GM06990 (cell line): ENCODE measurements around the gene IL10RA.

Experiments
- DNase-seq: peaks from one replicate; pipeline ENCODE4 v3.0.0-alpha.2; 2011; ENCODE audit not compliant: insufficient read length; ENCODE audit errors: extremely low read depth
- H3K27me3 ChIP-seq: replicated peaks from 2 replicates; pipeline ENCODE4 v1.6.0; 2011; ENCODE audit warnings: low read length; ENCODE audit not compliant: control insufficient read depth, insufficient read depth
- H3K36me3 ChIP-seq: 2 replicates; pipeline ENCODE4 v1.5.1; 2011; ENCODE audit warnings: low read length; ENCODE audit not compliant: control insufficient read depth, insufficient read depth
- H3K4me3 ChIP-seq: replicated peaks from 2 replicates; pipeline ENCODE4 v1.5.1; 2011; ENCODE audit warnings: low read depth, mild to moderate bottlenecking, control low read depth, low read length
- TF ChIP-seq, protein P1 (sequence below): IDR thresholded peaks from 2 replicates; pipeline ENCODE4 v1.5.1; 2011; ENCODE audit warnings: low read length, control low read depth, mild to moderate bottlenecking, inconsistent platforms; ENCODE audit not compliant: insufficient read depth, poor library complexity, severe bottlenecking

IL10RA gene

DNA sequence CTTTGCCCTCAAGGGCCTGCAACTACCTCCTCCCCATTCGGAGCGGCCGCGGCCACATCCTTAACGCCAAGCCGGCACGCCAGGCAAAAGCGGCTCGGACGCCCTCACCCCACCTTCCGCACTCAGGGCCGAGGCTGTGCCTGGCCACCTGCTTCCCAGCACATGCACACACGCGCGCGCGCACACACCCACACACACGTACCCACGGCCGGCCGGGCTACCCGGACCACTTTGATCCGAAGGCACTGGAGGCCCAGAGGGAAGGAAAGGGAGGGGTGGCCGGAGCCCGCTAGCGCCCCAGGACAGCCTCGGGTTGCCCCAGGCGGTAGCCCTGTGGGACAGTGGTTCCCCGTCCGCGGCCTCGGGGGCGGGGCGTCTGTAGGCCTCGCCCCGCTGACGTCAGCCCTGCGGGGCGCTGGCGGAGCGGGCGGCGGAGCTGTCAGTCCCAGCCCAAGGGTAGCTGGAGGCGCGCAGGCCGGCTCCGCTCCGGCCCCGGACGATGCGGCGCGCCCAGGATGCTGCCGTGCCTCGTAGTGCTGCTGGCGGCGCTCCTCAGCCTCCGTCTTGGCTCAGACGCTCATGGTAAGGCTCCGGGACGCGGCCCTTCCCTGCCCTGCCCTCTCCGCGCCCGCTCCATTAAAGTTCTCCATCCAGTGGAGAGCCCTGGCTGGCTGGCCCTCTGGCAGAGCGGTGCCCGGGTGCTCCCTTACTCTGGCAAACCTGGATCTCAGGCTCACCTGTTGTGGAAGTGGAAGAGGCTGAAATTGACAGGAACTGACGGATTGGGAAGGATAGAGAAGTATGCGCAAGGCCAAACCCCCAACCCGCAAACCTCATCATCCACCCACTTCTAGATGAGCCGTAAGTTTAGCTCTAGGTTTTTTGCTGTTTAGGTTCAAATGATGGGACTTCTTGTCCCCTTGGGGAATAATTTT lies at the start of gene IL10RA:
IL10RA (plus strand) TSS at position 442 of the 935 bp plus-strand sequence; CDS start at position 516, 74 bp downstream.
- Histone ChIP-seq H3K4me3 (peak within 1 kb of the TSS; percentile 83), H3K27me3 (no peaks in the 10 kb centered on the region), H3K36me3 (peaks cover 3% of the 10 kb centered on the region; the same call in 1 of the 2 replicates)
- TF ChIP-seq, protein P1, sequence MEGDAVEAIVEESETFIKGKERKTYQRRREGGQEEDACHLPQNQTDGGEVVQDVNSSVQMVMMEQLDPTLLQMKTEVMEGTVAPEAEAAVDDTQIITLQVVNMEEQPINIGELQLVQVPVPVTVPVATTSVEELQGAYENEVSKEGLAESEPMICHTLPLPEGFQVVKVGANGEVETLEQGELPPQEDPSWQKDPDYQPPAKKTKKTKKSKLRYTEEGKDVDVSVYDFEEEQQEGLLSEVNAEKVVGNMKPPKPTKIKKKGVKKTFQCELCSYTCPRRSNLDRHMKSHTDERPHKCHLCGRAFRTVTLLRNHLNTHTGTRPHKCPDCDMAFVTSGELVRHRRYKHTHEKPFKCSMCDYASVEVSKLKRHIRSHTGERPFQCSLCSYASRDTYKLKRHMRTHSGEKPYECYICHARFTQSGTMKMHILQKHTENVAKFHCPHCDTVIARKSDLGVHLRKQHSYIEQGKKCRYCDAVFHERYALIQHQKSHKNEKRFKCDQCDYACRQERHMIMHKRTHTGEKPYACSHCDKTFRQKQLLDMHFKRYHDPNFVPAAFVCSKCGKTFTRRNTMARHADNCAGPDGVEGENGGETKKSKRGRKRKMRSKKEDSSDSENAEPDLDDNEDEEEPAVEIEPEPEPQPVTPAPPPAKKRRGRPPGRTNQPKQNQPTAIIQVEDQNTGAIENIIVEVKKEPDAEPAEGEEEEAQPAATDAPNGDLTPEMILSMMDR, result peak; percentile 7
- DNase-seq, result peak; percentile 95

DNA sequence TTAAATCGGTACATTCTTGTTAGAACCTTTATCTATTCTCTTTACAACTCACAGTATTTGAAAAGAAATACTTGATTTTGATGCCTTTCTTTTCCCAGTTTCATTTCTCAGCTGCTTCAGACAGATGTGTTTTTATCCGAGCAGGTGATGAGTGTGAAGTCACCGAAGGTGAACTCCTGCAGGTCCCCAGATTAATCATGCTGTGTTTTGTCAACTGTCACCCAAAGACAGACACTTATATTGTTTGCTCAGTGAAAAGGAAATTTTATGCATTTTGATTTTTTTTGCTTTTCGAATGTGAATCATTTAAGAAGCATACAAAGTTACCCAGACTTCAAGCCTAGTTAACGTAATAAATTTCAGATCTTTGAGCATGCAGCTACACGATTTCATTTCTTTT lies 49.2 kb upstream of the IL10RA start:
- no peaks in the 10 kb centered on the region for H3K27me3 ChIP-seq
- H3K4me3 ChIP-seq, result no peak overlapping the region
- DNase-seq, result no peak
- H3K36me3 ChIP-seq, result no peaks in the 10 kb centered on the region
- TF ChIP-seq, protein P1, result no peak

DNA sequence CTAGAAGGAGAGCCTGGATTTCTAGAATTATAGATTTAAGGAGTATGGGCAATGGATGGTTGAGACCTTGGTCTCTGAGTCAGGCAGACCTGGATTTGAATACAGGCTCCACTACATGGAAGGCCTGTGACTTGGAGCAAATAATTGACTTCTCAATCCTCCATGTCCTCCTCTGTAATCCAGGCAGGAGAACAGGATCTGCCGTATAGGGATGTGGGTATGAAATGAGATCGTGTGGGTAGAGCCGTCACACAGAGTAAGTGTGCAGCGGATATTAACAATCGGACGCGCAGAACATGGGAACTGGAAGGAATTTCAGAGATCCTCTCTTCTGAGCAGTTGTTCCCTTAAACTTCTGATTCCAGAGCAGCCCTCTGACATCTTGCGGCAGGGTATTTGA lies 45.5 kb upstream of the IL10RA start:
- no peak overlapping the region for H3K4me3 ChIP-seq
- no peaks in the 10 kb centered on the region for H3K36me3 ChIP-seq
- DNase-seq, result no peak
- no peaks in the 10 kb centered on the region for H3K27me3 ChIP-seq
- TF ChIP-seq, protein P1, result no peak

DNA sequence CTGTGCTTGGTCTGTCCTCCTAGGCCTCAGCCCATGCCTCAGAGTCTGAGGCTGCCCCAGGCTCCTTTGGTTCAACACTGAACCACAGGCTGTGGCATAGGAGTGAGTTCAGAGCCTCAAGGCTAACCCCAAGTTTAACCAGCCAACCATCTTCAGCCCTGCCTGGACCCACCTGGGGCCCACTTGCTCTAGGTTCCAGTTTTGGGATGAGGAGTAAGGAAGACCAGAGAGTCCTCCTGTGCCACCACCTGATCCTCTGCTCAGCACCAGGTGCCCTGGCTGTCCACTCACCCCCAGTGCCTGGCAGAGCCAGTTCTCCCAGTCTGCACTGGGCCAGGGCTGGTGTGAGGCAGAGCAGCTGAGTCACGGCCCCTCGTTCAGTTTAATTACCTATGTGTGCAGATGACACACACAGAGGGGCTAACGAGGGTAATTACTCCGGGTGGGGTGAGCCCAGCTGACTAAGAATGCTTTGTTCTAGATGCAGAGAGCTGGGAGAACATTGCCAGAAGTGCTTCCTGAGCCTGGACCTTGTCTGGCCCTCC lies 45.0 kb upstream of the IL10RA start:
- TF ChIP-seq, protein P1, result no peak
- Histone ChIP-seq H3K4me3 (no peak overlapping the region), H3K27me3 (no peaks in the 10 kb centered on the region), H3K36me3 (no peaks in the 10 kb centered on the region)
- DNase-seq, result no peak

DNA sequence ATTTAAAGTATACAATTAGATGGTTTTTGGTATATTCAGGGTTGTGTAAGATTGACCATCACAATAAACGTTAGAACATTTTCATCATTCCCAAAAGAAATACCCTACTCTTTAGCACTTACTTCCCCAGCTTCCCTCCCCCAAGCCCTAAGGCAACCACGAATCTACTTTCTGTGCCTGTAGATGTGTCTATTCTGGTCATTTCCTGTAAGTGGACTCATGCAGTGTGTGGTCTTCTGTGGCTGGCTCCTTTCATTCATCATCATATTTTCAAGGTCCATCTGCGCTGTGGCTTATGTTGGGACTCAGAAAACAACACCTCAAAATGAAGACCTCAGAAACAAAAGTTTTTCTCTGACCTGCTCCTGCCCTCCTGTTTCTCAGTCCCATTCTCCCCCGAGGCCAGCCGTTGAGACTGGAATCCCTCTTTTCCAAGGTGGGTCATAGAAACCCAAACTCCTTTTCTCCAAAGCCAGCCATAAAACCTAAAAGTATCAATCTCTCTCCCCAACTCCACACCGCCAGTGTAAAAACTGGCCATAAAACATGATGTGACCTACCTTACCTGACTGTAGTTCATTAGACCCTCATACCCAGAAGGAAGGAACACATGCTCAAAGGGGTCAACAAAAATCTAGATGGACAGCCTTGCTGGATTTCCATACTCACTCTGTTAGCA lies 44.1 kb upstream of the IL10RA start:
- no peaks in the 10 kb centered on the region for H3K27me3 ChIP-seq
- no peak for DNase-seq
- H3K4me3 ChIP-seq, result no peak overlapping the region
- H3K36me3 ChIP-seq, result no peaks in the 10 kb centered on the region
- TF ChIP-seq, protein P1, result no peak
